ENCODE results near the gene NT5M.

The NT5M gene

DNA sequence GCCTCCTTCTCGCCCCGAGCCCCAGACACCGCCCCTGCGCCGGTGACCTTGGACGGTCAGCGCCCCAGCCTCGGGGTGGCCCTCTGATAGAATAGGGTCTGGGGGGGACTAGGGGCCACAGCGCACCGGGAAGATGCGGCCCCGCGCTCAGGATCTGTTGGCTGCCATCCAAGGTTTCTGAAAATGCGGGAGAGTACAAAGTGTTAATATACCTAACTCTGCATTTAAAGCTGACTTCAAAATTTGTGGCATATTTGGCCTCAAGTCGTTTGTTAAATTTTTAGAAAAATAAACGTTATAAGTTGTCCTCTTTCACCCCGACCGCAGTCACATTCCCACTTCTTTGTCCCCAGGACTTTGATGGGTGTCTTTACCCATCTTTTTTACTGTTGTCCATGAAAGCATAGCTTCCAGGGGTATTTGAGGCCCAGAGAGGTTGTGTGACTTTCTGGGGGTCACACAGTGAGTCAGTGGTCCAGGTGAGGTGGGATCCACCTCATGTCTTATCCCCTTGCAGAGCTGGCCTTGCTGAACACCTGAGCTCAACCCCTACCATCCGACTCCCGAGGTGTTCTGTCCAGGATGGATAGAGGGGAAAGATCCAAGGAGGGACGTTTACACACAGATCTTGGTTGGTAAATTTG lies 796 bp downstream of the NT5M start:
- no peak for DNase-seq

DNA sequence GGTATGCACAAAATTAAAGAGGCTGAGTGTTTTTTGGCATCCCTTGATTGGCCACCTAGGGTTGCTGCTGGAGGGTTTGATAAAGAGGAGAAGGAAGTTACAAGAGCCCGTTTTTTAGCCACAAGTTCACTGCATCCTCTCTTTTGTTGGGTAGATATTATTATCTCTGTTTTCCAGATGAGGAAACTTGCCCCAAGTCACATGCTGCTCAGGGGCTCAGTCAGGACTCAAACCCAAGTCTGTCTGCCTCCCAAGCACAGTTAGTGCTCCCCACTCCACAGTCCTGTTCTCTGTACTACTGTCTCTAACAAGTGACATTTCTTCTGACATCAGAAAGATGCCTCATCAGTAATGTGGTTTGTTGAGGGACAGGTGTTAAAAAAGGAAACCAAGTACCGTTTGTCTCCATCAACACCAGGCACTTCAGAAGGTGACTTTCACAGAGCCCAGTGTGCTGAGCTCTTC lies 1.4 kb downstream of the NT5M start:
- no peak for DNase-seq

DNA sequence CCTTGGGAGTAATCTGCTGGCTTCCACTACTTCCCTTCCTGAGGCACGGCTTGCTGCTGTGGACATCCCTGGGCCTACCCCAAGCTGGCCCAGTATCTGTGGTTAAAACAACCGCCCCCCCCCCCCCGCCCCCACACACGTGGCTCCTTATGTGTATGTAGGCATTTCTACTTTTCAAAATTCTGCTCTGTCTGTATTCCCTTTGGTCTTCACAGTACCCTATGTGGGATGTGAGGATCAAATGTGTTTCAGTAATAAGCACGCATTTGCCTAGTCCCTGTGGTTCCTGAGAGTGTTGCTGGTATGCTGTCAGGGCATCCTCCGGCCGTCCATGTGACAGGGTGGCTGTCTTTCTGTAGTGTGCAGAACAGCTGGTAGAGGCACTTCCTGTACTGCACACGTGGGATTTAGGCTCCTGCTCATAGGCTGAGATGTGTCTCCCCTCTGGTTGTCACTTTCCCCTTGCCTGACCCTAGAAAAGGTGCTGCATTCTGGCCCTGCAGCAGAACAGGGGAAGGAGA lies 2.2 kb downstream of the NT5M start:
- DNase-seq: no peak

DNA sequence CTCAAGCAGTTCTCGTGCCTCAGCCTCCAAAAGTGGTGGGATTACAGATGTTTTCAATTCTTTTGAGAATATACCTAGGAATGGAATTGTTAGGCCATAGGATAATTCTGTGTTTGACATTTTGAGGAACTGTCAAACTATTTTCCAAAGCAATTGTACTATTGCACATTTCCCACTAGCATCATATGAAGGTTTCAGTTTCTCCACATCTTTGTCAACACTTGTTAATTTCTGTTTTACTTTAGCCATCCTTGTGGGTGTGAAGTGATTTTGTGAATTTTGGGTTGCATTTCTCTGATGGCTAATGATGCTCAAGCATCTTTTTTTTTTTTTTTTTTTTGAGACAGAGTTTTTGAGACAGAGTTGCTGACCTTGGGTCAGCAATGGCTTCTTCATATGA lies 6.2 kb downstream of the NT5M start:
- DNase-seq: no peak

DNA sequence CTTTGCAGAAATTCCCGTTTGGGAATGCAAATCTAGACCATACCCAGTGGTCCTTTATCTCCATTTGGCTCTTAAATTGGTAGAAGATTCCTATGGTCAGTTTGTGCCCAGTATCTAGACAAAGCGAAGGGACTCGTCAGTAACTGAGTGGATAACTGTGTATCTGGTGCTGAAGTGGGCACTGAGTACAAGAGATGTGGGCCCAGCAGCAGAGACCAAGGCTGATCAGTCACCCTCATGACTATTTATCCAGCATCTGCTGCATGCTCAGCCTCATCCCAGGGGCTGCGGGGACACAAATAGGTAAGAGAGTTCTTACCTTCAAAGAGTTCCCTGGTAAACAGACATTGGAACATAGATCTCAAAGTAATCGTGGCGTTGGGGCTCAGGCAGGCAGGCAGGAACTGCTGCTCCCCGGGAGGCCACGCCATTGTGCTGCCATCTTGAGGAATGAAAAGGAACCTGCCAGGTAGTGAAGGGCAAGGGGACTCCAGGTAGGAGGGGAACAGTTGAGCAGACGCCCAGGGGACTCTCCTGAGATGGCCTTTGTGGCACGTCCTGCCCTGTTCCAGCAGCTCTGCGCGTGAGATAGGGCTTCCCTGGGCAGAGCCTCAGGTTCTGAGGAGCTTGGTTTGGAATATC lies 10.3 kb downstream of the NT5M start:
- no peak for DNase-seq

DNA sequence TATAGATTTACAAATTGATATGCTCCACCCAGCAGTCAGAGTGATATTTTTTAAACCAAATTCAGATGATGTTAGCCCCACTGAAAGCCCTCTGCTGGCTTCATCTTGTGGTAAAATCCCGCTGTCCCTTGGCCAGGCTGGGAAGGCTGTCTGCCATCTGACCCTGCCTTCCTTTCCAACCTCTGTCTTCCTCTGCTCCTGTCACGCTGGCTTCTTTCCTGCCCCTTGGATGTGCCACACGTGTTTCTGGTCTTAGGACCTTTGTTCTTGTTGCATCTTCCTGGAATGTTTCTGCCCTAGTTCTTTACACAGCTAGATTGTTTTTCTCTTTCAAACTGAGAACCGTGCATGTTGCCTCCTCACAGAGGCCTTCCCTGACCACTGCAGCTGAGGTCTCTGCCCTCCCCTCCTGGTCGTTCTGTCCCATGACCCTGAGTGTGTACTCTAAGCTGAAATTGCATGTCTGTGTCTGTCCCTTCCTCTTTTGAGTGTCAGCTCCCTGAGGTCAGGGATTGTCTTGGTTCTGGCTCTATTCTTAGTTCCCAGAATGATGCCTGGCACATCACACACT lies 11.4 kb downstream of the NT5M start:
- no peak for DNase-seq

DNA sequence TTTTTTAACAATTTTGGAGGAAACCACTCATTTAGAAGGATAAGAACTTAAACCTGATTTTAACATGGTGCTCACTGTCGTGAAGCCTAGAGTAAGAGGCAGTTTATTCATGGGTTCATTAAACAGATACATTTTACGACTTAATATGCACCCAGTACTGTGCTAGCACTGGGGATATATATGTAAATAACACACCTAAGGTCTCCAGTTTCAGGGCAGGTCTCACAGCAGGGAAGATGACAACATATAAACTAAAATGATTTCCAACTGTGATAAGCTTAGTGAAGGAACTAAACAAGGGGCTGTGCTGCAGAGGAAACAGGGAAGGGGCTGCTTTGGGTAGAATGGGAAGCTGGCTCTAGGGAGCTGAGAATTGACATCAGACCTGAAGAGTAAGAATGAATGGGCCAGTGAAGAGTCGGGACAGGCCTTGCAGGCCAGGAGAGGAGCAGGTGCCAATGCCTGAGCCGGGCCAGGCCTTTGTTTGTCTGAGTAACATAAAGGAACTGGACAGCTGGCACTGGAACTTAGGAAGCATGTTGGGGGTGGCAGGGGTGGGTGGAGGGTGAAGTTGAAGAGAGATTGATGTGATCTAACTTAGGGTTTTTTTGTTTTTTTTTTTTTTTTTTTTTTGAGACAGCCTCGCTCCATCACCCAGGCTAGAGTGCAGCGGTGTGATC lies 12.1 kb downstream of the NT5M start:
- DNase-seq: no peak

DNA sequence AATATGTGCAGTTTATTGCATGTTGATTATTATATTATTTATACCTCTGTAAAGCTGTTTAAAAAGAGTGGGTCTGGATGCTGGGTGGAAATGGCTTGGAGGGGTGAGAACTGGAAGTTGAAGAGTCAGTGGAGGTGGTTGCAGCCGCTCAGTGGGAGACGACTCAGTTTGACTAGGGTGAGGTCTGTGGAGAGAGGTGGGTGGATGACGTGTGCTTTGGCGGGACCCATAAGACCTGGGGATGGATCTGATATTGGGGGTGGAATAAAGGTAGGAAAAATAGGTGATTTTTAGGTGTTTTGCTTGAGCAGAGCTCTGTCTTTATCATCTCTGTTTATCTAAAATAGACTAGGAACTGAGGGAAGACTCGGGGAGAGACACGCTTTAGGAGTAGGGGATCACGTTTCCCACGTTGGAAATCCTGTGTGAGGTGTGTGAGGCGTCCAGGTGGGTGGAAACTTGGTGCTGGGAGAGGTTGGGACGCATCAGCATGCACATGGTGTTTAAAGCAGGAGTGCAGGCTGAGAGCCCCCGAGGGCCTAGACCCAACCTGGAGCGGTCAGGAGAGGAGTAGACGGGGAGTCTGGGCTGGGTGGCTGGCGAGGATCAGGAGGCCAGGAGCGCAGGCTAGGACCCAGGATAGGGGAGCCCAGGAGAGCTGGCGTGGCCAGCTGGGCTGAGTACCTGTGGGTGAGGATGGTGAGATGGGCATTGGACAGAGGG lies 17.2 kb downstream of the NT5M start:
- DNase-seq: no peak

DNA sequence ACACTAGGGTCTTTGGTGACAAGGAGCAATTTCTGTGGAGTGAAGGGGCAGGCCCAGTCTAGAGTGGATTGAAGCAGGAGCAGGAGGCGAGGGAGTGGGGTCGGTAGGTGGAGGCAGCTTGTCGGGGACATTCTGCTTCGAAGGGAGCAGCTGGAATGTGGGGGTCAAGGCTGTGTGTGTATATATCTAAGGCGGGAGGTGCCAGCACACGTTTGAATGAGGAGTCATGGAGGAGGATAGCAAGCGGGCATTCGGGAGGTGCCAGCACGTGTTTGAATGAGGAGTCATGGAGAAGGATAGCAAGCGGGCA lies 17.7 kb downstream of the NT5M start:
- DNase-seq: no peak

DNA sequence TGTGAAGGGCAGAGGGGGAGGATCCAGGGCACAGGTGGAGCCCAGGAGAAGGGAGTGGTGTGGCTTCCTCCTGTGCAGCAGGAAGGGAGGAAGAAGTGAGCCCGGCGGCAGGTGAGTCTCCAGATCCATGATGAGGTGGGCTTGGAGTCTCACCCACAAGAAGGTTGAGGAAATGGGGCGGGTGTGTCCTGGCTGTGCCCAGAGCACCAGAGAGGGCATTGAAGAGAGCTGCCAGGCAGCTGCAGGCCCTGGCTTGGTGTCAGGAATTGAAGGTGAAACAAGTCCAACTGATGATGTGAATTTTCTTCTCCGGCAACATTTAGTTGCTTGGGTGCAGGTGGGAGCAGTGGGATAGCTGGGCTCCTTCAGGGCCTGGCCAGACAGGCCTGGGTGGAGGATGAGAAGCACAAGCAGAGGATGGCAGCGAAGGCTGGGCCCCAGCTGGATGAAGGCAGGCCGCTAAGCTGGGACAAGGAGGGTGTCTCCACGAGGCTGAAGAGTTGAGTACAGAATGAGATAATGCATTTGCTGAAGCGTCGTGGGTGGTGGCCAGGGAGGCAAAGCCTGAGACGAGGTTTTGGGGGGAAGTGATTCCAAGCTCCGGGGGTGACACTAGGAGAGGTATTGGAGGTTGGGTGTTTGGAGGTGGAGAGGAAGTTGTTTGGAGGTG lies 18.3 kb downstream of the NT5M start:
- no peak for DNase-seq

DNA sequence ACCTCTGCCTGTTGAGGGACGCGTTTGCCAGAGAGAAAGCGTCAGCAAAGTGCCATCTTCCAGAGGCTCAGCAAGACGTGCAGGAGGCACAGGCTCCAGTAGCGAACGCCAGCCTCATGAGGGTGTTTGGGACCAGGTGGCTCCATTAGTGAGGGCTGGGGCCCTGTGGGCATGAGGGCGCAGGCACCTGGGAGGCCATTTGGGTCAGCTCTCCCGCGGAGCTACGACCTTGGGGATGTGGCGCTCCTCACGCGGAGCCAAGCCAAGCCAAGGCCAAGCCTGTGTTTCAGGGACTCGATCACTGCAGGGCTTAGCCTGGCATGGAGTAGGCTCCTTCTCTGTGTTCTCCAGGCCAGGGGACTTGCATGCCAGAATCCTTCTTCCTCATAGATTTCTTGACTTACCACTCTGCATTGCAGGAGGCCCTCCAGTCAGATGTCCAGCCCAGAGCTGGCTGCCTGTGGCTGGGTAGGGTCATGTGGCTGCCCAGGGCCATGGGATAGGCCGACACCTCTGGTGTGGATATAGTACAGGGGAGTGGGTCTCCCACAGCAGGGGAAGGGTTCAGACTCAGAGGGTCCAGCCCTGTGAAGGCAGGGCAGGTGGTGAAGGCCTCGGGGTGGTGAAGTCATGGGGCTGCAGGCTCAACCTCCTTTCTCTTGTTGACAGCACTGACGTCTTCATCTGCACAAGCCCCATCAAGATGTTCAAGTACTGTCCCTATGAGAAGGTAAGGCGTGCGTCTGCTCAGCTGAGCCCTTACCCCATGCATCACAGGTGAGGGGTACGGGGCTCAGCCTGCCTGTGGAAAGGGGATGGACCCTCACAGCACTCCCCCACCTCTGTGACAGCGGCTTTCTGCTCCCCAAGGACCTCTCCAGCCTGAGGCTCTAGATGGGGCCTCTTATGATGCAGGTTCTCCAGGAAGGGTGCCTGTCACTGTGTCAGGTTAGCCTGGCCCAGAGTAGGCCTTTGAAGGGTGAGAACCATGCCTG lies 19.6 kb downstream of the NT5M start:
- no peak for DNase-seq

DNA sequence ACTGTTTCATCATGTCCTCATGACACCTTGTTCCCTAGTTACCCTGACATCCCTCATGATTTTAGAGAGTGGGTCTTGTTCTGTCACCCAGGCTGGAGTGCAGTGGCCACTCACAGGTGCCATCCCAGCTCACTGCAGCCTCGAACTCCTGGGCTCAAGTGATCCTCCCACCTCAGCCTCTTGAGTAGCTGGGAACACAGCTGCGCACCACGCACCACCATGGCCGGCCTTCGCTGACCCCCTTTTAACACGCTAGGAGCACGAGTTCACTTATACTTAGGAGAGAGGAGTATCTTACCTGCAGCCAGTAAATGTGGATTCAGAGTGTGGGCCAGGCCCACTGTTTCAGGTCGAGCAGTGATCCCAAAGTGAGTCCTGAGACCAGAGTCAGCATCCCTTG lies 21.4 kb downstream of the NT5M start:
- no peak for DNase-seq

DNA sequence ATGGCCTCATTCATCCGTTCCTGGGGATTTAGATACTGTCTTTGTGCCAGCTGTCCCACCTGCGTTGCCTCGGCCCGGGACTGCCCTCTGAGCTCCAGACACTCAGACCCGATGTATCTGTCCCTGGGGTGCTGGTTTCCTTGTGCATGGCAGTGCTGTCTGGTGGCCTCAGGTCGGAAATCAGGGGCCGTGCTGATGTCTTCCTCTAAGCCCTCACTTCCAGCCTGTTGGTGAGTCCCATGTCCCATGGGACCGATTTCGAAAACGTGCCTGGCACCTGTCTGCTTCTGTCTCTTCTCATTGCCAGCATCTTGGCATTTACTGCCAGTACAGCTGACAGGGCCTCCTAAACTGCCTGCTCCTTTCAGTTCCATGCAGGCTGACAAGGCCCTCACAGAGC lies 22.1 kb downstream of the NT5M start:
- no peak for DNase-seq

DNA sequence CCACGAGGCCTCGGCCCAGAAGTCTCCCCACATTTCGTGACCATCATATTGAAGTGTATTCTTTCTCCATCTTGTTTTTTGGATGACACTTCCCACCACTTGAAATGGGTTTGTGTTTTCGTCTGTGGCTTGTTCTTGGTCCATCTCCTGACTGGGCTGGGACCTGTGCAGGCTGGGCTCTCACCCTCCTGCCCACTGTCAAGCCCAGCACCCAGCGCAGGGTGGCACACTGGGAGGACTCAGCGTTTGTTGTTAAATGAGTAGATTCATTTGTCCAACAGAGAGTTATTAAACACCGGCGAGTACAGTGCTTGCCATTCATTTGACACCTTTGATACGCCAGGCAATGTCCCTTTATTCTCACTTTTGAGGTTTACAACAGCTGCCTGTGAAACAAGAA lies 22.6 kb downstream of the NT5M start:
- no peak for DNase-seq

DNA sequence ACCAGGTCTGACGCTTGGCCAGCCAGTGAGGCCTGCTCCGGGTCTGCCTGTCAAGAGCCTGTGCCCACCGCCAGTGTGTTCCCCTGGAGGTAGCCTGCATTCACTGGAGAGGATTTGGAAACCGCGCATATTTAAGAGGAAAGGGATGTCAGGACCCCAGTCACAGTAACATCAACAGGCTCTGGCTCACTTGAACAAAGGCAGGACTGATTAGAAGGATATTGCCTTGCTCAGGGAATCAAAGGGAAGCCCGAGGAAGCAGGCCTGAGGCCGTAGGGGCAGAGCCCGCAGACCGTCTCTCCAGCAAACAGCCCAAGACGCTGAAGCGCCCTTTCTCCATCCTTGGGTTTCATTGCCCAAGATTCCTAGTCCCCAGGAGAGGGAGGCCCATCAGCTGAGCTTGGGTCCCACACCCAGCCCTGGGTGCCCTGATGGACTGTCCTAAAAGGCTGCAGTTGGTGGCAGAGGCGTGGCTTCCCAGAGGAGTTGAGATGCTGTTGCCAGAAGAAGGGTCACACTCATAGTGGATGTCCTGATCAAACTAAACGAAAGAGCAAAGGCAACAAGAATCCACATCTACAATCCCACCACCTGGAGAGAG lies 23.2 kb downstream of the NT5M start:
- DNase-seq: no peak

DNA sequence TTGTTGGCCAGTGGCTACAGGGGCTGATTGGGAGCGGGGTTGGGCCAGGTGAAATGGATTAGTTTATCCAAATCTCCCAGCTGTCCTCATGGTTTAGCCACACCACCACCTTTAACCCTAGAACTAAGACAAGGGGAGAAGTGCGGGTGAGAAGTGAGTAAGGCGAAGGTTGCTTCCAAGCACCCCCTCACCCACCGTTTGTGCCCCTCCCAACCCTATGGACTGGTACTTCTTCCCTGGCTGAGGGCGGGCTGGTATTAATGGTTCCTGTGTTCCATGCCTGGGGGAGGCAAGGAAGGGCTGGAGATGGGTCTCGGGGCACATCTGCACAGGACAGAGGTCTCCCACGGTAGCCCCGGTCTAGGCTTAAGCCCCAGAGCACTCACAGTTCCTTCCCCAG lies 25.1 kb downstream of the NT5M start:
- DNase-seq: no peak

DNA sequence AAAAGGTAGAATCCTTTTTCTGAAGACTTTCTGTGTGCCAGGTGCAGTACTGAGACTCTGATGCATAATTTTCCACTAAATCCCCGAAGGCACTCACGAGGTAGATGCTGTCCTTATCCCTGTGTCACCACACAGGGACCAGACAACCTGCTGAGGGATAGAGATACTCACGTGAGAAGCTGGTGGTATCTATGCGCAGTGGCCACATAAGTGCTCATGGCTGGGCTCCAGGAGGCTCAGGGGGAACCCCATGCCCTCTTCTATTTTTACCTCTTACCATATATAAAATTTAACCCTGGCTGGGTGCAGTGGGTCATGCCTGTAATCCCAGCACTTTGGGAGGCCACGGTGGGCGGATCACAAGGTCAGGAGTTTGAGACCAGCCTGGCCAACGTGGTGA lies 38.3 kb downstream of the NT5M start:
- no peak for DNase-seq

DNA sequence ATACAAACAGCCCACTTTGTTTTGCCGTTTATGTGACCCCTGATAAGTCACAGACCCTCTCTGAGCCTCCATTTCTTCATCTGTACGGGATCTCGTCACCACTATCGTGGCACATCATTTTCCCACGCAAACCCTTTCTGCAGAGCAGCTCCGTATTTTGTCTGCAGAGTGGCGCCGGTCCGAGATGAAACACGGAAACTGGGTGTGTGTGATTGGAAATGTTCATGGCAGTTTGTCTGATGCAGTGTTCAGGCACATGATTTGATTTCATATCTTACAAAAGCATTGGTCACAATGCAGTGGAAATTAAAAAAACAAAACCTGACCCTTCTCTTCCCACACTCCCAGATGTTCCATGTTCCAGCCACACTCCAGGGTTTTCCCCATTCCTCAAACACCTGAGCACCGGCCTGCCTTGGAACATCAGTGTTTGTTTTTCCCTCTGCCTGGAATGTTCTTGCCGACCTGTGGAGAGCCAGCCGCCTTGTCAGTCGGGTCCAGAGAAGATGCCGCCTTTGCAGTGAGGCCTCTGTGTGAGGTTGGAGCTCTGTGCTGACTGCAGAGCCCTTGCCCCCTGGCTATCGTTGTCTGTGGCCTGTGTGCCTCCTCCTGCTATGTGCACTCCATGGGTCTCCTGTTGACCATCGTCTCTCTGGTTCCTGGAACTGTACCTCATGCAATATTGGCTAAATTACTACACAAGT lies 39.2 kb downstream of the NT5M start:
- DNase-seq: no peak

DNA sequence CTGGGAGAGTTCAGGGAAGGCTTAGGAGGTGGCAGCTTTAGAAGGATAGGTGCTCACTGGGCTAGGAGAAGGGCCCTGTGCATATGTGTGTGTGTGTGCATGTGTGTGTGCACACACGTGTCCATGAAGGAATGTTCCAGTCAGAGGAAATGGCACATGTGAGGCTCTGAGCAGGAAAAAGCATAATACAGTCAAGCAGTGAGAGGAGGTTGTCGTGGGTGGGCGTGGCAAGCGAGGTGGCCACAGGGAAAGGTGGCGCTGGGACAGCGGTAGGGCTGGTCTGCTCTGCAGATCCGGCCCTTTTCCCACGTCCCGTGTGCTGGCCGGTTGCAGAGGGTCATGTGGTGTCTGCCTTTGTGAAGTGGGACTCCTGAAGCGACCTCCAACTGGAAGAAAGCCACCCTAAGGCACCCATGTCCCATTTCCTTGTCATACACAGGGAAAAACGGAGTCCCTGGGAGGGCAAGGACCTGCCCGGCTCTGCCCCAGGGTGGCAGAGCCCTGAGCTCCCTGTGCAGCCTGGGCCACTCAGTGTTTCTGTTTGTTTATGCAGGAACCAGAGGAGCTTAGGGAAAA lies 40.1 kb downstream of the NT5M start:
- no peak for DNase-seq

DNA sequence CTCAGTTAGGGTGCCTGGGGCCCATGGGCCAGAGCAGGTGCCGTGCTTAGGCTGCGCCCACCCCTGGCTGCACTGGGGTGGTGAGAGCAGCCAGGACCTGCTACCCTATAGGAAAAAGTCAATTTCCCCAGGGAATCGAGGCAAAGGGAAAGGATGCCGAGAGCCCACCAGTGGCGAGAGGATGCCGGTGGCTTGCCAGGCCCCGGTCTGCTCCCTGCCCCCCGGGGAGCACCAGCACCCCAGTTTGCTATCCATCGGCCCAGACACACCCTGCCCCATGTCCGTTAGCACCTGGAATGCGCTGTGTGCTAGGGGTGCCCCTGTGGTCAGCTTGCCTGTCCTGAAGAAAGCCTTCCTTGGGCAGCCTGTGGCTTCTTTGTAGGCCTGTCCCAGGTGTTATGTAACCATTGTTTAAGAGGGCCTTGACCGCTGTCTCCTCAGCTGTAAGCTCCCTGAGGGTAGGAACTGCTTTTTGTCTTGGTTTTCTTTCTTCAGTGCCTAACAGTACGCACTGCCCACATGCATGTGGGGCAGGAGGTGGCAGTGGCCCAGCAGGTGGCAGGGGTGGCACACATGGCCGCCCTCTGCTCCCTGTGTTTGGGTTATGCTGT lies 40.8 kb downstream of the NT5M start:
- DNase-seq: no peak
